Midbrain (tissue), 1 donor: ENCODE measurements around the gene HOXB8.

Experiments
- DNase-seq: peaks from one replicate; lab custom pipeline; 2025; lab: John Stamatoyannopoulos, UW

The HOXB8 gene

DNA sequence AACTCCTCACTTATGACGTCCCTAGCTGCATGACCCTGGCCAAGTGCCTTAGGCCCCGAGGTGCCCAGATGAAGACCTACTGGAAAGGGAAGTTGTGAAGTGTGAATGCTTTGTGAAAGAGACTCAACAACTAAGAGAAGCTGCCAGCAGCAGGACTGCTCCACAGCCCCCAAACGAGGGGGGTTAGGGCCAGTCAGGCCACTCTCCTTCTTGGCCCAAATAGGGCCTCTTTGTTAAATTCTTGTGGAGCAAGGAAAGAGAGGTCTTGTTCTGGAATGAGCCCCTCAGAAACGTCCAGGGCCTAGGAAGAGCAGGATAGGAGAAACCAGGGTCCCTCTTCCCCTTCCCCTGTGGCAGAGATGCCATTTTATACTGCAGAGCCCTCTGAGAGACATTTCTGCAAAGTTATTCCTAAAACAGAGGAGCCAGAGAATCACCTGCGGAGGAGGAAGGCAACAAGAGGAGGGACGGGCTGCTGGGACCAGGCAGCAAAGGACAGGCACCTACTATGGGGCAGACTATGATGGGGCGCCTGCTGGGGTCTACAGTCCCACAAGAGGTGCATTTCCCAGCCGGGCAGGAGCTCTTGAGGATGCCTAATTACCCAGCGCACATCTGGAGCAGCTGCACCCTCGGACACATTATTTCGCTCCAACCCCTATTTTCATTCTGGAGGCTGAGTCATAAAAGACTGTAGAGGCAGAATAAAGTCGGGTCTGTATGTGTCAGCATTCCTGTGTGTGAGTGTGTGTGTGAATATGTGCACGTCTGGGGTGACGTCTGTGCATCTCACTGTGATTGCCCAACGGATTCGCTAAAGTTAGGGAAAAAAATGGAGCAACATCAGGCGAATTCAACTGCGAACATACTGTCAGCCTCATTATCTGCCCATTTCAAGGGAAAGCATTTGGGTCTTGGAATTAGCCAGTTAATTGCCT lies 22.5 kb upstream of the HOXB8 start:
- DNase-seq: no peak

DNA sequence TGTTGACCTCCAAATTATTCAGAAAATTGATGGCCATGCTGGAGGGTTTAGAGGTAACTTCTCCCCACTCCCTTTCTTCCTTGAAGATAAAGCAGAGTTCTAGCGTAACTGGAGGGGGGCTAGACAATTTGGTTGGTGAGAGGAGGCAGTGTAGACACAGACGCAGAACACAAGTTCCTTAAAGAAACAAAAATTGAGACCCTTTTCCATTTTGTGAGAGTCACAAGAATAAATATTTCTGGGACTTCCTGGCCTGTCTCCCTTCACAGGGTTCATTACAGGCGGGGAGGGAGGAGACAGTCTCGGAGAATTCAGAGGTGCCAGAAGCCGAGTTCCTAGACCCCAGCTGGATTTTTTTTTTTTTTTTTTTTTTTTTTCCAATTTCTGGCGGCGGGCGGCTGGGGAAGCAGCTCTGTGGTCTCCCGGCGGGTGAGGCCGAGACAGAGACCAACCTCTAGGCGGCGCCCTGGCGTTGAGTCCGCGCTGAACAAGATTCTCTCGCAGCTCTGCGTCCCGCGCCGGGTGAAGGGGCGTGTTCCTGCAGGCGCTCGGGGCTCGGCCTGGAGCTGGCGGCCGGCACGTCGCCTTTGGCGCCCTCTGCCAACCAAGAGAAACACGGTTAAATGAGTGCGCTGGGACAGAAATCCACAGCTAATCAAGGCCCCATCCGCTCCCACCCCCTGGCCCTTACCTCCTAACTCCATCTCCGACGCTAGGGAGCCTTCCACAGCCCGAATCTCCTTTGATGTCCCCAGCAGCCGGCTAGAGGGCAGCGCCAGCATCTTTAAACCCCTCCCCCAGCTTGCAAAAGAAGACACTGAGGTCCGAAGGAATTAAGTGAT lies 21.3 kb upstream of the HOXB8 start:
- DNase-seq: no peak

DNA sequence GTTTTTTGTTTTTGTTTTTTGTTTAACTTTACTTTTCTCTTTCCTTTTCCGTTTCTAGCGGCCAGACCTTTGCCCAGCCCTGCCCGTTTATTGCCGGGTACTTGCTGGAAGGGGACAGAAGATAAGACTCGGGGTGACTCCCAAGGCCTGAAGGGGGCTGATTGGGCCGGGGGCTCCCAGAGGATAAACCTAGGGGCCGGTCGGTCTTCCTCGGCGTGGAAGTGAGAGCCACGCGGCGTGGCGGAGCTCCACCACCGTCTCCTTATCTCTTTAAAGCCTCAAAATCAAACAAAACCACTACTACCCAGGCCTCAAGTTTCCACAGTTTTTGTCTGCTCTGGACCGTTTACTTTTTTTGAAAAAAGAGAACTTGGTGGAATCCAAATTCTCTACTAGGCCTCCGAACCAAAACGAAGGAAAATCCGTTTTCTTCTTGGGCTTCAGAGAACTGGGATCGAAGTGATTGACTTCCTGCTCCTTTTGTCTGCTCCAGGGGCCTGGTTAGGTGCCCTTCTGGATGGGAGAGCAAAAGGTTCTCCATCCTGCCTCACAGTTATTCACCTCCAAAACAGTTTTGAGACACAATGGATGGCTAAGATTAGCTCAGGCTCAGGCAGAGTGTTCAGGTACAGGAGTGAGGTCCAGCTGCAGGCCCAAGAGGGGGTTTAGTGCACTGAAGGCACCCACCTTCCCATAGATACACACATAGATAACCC lies 19.6 kb upstream of the HOXB8 start:
- no peak for DNase-seq

DNA sequence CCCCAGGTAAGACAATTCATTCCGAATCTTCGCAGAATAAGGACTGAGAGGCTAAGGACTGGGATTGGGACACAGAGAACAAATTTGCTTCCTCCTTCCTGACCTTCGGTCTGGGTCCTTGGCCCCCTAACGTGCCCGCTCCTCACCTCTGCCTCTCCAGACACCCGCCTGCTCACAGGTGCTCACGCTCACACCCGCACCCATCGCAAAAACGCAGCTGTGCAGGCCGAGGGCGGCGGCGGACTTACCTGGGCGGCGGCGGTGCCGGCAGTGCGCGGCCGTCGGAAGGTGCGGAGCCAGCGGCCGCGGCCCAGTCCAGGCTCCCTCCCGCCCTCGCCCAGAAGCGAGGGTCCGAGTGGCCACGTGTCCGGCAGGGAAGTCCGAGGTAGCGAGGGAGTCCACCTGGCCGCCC lies 18.2 kb upstream of the HOXB8 start:
- no peak for DNase-seq

DNA sequence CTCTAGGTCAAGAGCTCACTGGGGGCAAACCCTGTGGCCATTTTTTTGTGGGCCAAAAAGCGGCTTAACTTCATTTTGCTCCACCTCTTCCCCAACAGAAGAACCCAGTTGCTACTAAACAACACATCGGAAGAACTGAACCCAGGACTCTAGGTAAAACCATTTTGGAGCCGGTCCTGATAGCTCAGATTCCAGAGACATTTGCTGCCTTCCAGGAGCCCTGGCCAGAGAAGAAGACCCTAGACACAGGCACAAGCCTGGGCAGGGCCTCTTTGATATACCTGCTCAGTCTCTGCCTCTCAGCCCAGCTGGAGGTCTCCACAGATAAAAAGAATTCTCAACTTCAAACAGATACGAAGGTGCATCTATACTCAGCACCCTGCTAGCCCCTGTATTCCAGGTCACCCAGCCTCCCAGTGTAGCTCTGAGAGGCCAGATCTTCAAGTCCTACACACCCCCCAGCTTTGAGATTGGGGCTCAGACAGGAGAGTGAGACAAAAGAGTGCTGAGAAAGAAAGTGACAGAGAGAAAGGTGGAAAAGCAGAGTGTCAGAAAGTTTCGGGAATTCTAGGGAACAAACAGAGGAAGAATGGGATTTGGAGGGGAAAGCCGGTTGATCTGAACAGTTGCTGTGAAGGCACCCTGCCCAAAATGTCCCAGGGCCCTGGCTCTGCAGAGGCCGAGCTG lies 17.6 kb upstream of the HOXB8 start:
- DNase-seq: no peak

DNA sequence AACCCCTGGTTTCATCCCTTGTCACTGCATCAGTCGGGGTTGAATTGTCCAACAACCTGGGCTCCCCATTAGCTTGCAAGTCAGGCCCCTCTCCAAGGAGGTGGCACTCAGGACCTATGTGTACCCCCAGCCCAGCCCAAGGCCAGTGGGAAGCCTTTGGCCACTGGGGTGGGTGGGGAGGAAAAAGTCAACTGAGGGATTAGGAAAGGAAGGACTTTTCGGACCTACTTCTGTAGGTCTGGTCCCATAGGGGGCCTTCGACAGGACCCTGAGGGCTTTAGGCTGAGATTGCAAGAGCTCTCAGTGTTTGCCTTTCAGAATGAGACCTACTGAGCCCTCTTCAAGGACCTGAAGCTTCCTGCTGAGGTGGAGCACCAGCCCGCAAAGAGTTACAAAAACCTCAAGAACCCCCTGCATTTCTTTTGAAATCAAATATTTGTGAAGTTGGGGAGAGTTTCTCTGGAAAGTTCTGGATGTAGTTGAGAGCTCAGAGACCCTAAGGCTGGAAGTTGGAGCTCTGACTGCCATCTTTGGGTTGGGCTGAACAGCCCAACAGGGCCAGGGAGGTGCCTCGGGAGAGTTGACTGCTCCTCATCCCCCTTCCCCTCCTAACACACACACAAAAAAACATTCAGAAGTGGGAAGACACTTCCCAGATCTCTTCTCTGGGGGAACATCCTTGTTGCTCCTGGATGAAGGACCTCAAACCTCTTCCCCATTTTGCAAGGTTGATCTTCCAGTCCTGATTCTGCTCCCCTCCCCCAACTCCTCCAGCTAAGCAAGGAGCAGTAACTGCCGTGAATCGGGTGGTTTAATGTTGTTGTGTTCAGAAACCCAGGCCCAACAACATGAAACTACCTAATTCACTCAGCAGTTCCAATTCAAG lies 16.8 kb upstream of the HOXB8 start:
- DNase-seq: no peak

DNA sequence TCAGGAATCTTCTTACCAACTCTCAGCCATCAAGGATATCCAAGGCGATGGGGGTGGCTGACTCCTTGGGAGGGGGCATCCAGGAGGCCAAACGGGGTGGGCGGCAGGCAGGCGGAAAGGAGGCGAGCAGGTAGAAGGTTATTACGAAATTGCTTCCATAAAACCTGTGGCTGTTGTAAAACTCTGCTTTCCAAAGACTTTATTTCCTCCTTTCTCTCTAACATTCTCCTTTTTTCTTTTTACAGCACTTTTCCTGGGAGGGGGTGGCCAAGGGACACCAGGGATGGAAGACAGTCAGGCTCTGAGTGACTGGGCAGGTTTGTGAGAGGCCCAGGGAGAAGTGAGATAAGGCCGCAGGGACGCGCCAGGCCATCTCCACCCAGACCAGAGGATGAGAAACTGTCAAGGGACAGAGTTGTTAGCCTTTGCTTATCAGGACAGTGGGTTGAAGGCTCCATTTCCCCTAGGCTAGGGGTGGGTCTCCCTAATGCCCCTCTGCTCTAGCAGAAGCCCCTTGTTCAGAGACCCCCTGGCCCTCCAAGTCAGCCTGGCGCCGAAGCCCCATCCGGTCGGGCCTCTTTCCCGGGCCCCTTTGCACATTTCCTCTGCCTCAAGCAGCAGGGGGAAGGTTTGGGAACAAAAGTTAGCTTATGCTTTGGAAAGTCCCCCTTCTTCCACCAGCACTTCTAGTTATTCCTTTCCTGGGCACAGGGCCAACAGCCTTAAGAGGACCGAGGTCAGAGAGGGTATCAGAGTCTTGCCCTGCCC lies 16.0 kb upstream of the HOXB8 start:
- DNase-seq: no peak

DNA sequence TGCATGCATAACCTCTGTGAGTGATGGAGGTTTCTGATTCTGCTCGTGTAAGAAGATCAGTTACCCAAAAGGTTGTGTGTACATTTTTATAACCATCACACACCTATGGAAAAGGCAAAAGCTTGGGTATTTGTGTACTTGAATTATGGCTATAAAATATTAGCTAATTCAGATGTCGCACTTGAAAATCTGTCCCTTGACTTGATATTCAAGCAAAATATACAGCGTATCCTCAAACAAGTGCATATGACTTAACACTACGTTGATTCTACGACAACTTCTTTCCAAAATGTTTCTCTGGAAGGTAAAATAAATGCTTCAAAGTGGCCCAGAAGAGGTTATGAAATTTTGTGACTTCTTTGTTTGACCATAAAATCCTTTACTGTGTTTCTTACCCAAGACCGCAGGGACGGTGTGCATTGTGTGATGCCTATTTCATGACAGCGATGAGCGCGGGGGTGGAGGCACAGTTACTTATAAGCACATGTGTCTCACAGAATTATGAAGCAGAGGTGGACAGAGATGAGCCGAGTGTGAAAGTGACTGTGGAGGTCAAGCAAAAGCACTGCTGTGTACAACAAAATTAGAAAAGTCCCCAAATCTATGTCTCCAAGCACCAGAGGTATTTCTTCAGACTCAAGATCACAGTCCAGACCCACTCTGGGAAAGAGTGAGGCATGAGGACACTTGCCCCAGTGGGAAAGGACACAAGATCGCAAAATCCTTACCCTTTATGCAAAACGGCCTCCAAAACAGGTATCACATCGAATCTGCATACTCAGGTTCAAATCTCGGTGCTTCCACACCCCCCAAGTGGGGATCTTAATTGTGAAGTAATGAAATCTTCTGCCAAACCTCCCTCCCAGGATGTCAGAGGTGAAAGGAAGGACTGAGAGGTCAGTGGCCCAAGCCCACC lies 15.2 kb upstream of the HOXB8 start:
- no peak for DNase-seq

DNA sequence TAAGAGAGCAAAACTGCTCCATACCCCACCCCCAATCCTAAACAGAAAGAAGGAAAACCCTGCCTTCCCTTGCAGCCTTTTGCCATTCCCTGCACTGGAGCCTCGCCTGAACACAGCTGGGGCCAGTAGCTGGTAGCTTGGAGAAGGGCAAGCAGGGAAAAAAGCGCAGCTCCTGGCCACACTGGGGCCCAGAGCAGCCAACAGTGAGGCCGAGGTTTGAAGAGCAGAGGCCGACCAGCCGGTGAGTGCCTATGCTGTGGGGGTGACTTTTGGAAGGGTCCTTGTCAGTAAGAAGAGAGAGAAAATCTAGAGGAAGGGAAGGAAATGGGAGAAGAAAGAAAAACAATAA lies 14.3 kb upstream of the HOXB8 start:
- no peak for DNase-seq

DNA sequence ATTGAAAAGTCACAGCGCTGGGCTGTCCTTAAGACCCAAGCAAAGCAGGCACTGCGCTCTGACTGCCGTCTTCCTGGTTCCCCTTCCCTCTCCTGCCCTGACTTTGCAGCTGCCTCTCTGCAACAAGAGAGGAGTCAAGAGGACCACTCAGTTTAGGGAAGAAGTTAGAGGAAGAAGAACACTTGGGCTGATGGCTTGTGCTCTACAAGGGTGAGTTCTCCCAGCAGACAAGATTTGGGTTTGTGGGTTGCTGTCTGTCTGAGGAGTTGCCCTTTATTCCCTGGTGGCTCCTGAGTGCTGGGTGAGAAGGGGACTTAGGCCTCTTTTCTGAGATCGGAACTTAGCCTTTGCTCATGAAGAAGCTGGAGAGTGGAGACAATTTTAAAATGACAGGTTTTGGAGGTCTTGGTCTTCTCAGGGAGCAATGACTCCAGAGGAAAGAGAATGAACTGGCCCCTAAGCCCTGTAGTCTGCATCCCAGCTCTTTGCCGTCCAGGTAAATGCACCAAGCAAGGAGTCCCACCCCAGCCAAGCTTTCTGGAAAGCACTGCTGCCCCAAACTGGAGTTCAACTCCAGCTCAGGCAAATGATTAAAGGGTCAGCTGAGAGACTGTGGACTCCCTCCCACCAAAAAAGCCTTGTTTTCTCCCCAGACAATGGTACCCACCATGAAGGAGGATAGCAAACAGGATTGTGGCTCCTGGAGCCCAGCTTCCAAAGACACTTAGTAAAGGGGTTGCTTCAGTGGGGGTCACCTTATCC lies 13.7 kb upstream of the HOXB8 start:
- DNase-seq: no peak

DNA sequence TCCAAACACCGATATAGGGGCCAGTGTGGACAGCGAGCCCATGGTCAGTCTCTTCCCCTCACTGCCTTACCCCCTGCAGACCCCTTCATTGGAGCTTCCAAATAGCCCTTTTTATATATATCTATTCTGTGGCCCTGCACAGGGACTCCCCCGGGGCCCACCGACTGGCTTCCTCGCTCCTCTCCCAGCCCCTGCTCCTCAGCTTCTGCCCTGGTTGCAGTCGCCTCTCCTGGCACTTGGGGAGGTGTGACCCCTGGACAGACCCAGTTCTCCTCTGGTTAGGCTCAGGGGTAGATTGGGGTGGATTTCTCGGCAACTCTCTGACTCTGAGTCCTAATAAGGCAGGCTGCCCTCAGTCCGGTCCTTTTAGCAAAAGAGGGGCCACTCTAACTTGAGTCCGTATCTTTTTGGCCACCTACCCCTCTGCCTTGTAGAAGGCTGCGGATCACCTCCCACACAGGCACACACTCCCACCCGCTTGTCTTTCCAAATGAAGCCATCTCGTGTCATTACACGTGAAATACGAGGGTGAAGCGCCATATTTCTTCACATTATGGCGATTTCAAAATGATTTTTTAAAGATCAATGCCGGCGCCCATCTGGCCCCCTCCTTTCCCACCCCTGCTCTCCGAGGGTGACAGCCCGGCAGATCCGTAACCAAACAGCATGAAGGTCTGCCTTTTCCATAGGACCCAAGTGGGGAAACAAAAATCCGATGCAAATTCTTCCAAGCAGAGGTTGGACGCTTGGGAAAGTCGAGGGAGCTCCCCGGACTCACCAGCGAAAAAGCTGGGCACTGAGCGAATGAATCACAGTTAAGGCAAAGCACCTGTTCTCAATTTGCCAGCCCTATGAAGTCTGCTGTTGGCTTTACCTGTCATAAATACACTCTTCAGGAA lies 12.8 kb upstream of the HOXB8 start:
- DNase-seq: no peak

DNA sequence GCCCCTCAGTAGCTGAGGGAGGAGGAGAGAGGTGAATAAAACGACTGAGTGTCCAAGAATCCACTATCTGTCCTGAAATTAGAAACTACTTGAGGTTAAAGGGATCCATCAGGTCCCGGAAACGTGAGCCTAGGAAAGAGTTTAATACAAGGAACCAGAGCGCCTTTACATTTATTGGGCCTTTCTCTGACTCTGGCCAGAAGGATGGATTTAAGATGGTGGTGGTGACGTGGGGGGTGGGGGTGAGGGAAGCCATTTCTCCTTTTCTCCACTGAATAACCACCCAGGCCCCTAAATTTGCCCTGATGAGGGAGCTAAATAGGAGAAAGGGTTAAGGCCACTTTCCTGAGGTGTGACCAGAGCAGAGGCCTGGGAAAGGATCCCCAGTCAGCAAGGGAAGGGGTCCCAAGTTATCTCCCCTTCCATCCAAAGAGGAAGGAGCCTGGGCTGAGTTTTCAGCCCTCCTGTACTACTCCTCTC lies 12.1 kb upstream of the HOXB8 start:
- no peak for DNase-seq

DNA sequence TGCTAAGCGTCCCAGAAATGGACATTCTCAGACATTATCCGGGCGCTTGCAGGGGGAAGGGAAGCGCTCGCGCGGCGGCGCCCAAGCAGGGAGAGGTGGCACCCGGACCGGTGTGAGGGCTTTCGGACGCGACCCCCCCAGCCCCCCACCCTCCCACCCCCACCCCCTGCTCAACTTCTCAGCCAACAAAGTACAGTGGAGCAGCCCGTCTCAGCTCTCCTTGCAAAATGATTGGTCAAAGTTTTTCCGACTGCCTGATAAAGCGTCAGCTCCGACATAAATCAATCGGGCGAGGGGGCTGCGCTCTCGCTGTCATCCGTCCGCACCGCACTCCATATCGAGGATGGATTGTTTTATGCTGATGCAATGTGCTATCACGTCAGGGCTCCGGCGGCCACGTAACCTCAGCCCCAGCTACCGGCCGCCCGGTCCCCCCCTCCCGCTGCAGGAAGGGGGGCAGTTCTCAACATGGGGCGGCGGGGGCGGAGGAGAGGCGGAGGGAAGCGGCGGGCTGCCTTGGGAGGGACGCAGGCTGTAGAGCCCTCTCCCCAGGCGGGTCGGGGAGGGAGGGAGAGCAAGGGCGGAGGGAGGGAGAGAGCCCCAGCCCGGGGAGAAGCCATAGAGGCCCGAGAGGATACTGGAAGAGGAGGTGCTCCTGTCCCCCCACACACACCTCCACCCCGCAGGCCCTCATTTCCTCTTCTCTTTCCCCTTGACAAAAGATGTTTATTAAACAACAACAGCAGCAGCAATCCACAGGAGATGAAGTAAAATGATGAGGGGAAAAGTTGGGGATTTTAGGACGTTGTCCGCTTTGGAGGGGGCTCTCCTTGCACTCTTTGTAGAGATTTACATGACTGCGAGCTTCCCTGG lies 11.4 kb upstream of the HOXB8 start, which contains the start of gene HOXB9:
TSS of gene HOXB9 (minus strand) at position 114 of the 873 bp plus-strand sequence. CDS start at position 25, 89 bp downstream.
- no peak for DNase-seq

DNA sequence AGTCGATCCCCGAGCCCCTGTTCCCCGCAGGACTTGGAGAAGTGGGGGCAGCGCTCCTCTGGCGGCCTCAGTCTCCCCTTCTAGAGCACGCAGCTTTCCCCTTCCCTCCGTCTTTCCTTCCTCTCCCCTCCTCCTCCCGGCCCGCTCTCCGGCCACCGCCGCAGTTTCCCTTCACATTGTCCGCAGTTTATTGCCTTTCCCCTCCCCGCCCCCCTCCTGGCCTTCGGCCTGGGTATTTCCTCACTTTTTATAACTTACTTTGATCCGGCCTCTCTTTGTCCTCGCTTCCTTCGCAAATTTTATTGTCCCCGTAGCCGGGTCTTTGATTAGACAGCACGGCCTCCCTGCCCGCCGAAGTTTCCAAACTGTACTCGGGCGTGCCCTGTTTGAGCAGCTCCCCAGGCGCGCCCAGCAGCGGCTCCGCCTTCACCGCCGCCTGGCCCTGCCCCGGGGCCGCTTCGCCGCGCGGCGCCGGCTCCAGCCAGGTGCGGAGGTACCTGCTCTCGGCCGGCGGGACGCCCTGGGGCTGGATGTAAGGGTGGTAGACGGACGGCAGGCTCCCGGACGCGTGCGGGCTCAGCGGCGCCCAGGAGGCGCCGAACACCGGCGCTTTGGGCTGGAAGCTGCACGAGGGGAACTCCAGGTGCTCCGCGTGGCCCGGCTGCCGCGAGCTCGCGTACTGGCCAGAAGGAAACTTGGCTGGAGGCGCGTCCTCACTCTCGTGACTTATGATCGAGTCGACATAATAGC lies 10.6 kb upstream of the HOXB8 start:
- no peak for DNase-seq
